HepG2 (cell line): Measurements from ENCODE around the gene UNKL. TPM values are rescaled to one million over a fixed set of nuclear protein-coding genes. Genes with fewer than 3 reads are reported as not detected.

Source experiments
- ARNTL ChIP-seq: sonication (generic); formaldehyde crosslinking; IDR thresholded peaks from 2 replicates; pipeline ENCODE4 v1.4.0; 2020; ENCODE audit warnings: mild to moderate bottlenecking, missing genetic modification reagents
- IRF2 ChIP-seq: IDR thresholded peaks from 2 replicates; pipeline ENCODE4 v1.6.1; 2018; ENCODE audit warnings: missing genetic modification reagents, missing compliant biosample characterization
- NONO ChIP-seq, 2 experiments: fragments of 450-650 bp in 1 of 2; sonication (generic) in 1 of 2; formaldehyde crosslinking in 1 of 2; IDR thresholded peaks in 1 of 2; conservative IDR thresholded peaks in 1 of 2; 2 replicates each; pipeline versions ENCODE4 v1.6.1 to v1.8.0; 2017 to 2022; ENCODE audit warnings: mild to moderate bottlenecking in 1 of 2, missing genetic modification reagents in 1 of 2, moderate library complexity in 1 of 2
- NR2C2 ChIP-seq: sonication (generic); formaldehyde crosslinking; IDR thresholded peaks from 2 replicates; pipeline ENCODE4 v1.4.0; 2020; ENCODE audit warnings: missing genetic modification reagents, mild to moderate bottlenecking, moderate library complexity, borderline replicate concordance
- POLR2G ChIP-seq: fragments of 200-400 bp; formaldehyde crosslinking; IDR thresholded peaks from 2 replicates; pipeline ENCODE4 v1.6.1; 2018; ENCODE audit warnings: mild to moderate bottlenecking, low read depth, low read length, moderate library complexity
- REPIN1 ChIP-seq: sonication (generic); formaldehyde crosslinking; IDR thresholded peaks from 2 replicates; pipeline ENCODE4 v1.8.0; 2022; ENCODE audit warnings: missing genetic modification reagents, low read depth, mild to moderate bottlenecking, borderline replicate concordance
- RORA ChIP-seq: sonication (generic); formaldehyde crosslinking; IDR thresholded peaks from 2 replicates; pipeline ENCODE4 v1.5.0; 2020; ENCODE audit warnings: mild to moderate bottlenecking, missing genetic modification reagents, moderate library complexity
- SNAI1 ChIP-seq: sonication (generic); formaldehyde crosslinking; IDR thresholded peaks from 2 replicates; pipeline ENCODE4 v1.5.0; 2020; ENCODE audit warnings: mild to moderate bottlenecking, missing genetic modification reagents, borderline replicate concordance
- ZC3H4 ChIP-seq: sonication (generic); formaldehyde crosslinking; IDR thresholded peaks from 2 replicates; pipeline ENCODE4 v1.4.0; 2020; ENCODE audit warnings: missing genetic modification reagents, borderline replicate concordance
- ZFP36 ChIP-seq: fragments of 150-350 bp; IDR thresholded peaks from 2 replicates; pipeline ENCODE4 v1.6.1; 2018; ENCODE audit warnings: borderline replicate concordance, low read length, low read depth; ENCODE audit not compliant: partially characterized antibody
- ZNF180 ChIP-seq: sonication (generic); formaldehyde crosslinking; IDR thresholded peaks from 2 replicates; pipeline ENCODE4 v1.4.0; 2020; ENCODE audit warnings: low read depth, missing genetic modification reagents, borderline replicate concordance
- ZNF225 ChIP-seq: sonication (generic); formaldehyde crosslinking; IDR thresholded peaks from 2 replicates; pipeline ENCODE4 v1.4.0; 2020; ENCODE audit warnings: mild to moderate bottlenecking, missing genetic modification reagents
- ZNF33A ChIP-seq: sonication (generic); formaldehyde crosslinking; IDR thresholded peaks from 2 replicates; pipeline ENCODE4 v1.5.1; 2020; ENCODE audit warnings: missing genetic modification reagents, mild to moderate bottlenecking, moderate library complexity, borderline replicate concordance
- ZNF33B ChIP-seq: sonication (generic); formaldehyde crosslinking; IDR thresholded peaks from 2 replicates; pipeline ENCODE4 v1.5.1; 2020; ENCODE audit warnings: mild to moderate bottlenecking, missing genetic modification reagents
- ZNF382 ChIP-seq: sonication (generic); formaldehyde crosslinking; IDR thresholded peaks from 2 replicates; pipeline ENCODE4 v1.5.0; 2020; ENCODE audit warnings: missing genetic modification reagents, mild to moderate bottlenecking, borderline replicate concordance
- ZNF724P ChIP-seq: sonication (generic); formaldehyde crosslinking; IDR thresholded peaks from 2 replicates; pipeline ENCODE4 v1.8.0; 2022; ENCODE audit warnings: missing genetic modification reagents, borderline replicate concordance
- ZNF75D ChIP-seq: sonication (generic); formaldehyde crosslinking; IDR thresholded peaks from 2 replicates; pipeline ENCODE4 v1.8.1; 2023; ENCODE audit warnings: missing genetic modification reagents, mild to moderate bottlenecking, borderline replicate concordance
- ZNF768 ChIP-seq: sonication (generic); formaldehyde crosslinking; IDR thresholded peaks from 2 replicates; pipeline ENCODE4 v1.4.0; 2020; ENCODE audit warnings: missing genetic modification reagents
- ZNF781 ChIP-seq: sonication (generic); formaldehyde crosslinking; IDR thresholded peaks from 2 replicates; pipeline ENCODE4 v1.5.1; 2020; ENCODE audit warnings: borderline replicate concordance, mild to moderate bottlenecking, missing genetic modification reagents; ENCODE audit errors: not compliant biosample characterization
- ZSCAN22 ChIP-seq: sonication (generic); formaldehyde crosslinking; IDR thresholded peaks from 2 replicates; pipeline ENCODE4 v1.4.0; 2020; ENCODE audit warnings: mild to moderate bottlenecking, missing genetic modification reagents
- ZSCAN29 ChIP-seq: sonication (generic); formaldehyde crosslinking; conservative IDR thresholded peaks from 2 replicates; pipeline ENCODE4 v1.4.0; 2020; ENCODE audit warnings: mild to moderate bottlenecking, missing genetic modification reagents
- polyA plus RNA-seq, 8 experiments: library from polyadenylated mRNA; depleted of rRNA in 3 of 8; stranded (reverse) in 7 of 8; unstranded in 1 of 8; fragments of >200 nt; fragmentation: Illumina TruSeq in 4 of 8; extraction: Trizol in 4 of 8; gene quantifications; 2 replicates each; pipeline versions ENCODE4 v1.2.1 to v1.2.3, GENCODE V29; 2011 to 2016; ENCODE audit warnings: low read depth in 4 of 8, missing spikeins in 1 of 8, mixed read lengths in 1 of 8; ENCODE audit not compliant: insufficient read depth in 1 of 8
- total RNA-seq, 5 experiments: library from RNA; depleted of rRNA; stranded (reverse); fragments of >200 nt; fragmentation: Illumina TruSeq; extraction: Trizol; gene quantifications; 2 replicates each; pipeline ENCODE4 v1.2.3, GENCODE V29; 2016; ENCODE audit warnings: low read depth in 1 of 5
- TF ChIP-seq, protein P1 (sequence below): sonication (generic); formaldehyde crosslinking; IDR thresholded peaks from 2 replicates; pipeline ENCODE4 v1.5.0; 2020; ENCODE audit warnings: mild to moderate bottlenecking, missing genetic modification reagents, moderate library complexity
- TF ChIP-seq, protein P2 (sequence below): sonication (generic); formaldehyde crosslinking; IDR thresholded peaks from 2 replicates; pipeline ENCODE4 v1.4.0; 2020; ENCODE audit warnings: missing genetic modification reagents, borderline replicate concordance

The UNKL gene
- total and polyA plus RNA-seq, 2 of the 13 experiments (the other 11 are each of a cell fraction or from before 2014, with no cell fraction given), result 10.4 to 17.6 TPM

GRCh38 chr16:1343428-1344242 is 70.9 kb downstream of the UNKL start (continued):
- no peak for TF ChIP-seq NONO (IDR thresholded peaks at IDR 0.05)
- no peak for TF ChIP-seq NONO (CRISPR knock-in tag; conservative IDR thresholded peaks at IDR 0.05)
- TF ChIP-seq NR2C2 (CRISPR knock-in tag), result peak; percentile 3; the same call in 1 of the 2 replicates
- no peak for TF ChIP-seq ARNTL (CRISPR knock-in tag)
- TF ChIP-seq ZNF225, result no peak
- no peak for TF ChIP-seq ZNF382 (CRISPR knock-in tag)
- no peak for TF ChIP-seq ZNF781 (CRISPR knock-in tag)
- TF ChIP-seq ZSCAN22, result no peak; the same call in 1 of the 2 replicates
- no peak for TF ChIP-seq REPIN1 (CRISPR knock-in tag)
- TF ChIP-seq ZNF180 (CRISPR knock-in tag), result no peak
- no peak for TF ChIP-seq ZNF33B
- TF ChIP-seq ZC3H4, result no peak
- peak; percentile 46; the same call in 1 of the 2 replicates for TF ChIP-seq POLR2G
- no peak for TF ChIP-seq SNAI1 (CRISPR knock-in tag)
- TF ChIP-seq RORA (CRISPR knock-in tag), result no peak
- TF ChIP-seq, protein P1, sequence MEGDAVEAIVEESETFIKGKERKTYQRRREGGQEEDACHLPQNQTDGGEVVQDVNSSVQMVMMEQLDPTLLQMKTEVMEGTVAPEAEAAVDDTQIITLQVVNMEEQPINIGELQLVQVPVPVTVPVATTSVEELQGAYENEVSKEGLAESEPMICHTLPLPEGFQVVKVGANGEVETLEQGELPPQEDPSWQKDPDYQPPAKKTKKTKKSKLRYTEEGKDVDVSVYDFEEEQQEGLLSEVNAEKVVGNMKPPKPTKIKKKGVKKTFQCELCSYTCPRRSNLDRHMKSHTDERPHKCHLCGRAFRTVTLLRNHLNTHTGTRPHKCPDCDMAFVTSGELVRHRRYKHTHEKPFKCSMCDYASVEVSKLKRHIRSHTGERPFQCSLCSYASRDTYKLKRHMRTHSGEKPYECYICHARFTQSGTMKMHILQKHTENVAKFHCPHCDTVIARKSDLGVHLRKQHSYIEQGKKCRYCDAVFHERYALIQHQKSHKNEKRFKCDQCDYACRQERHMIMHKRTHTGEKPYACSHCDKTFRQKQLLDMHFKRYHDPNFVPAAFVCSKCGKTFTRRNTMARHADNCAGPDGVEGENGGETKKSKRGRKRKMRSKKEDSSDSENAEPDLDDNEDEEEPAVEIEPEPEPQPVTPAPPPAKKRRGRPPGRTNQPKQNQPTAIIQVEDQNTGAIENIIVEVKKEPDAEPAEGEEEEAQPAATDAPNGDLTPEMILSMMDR (CRISPR knock-in tag), result 0 out of 2 replicates have a peak, but pooled peaks have one; percentile 3
- no peak for TF ChIP-seq ZNF33A (CRISPR knock-in tag)
- TF ChIP-seq ZSCAN29 (CRISPR knock-in tag), result no peak
- no peak for TF ChIP-seq ZFP36
- TF ChIP-seq IRF2 (CRISPR knock-in tag), result no peak
- no peak; the same call in 1 of the 2 replicates for TF ChIP-seq ZNF768 (CRISPR knock-in tag)
- no peak for TF ChIP-seq ZNF75D (CRISPR knock-in tag)
- TF ChIP-seq, protein P2, sequence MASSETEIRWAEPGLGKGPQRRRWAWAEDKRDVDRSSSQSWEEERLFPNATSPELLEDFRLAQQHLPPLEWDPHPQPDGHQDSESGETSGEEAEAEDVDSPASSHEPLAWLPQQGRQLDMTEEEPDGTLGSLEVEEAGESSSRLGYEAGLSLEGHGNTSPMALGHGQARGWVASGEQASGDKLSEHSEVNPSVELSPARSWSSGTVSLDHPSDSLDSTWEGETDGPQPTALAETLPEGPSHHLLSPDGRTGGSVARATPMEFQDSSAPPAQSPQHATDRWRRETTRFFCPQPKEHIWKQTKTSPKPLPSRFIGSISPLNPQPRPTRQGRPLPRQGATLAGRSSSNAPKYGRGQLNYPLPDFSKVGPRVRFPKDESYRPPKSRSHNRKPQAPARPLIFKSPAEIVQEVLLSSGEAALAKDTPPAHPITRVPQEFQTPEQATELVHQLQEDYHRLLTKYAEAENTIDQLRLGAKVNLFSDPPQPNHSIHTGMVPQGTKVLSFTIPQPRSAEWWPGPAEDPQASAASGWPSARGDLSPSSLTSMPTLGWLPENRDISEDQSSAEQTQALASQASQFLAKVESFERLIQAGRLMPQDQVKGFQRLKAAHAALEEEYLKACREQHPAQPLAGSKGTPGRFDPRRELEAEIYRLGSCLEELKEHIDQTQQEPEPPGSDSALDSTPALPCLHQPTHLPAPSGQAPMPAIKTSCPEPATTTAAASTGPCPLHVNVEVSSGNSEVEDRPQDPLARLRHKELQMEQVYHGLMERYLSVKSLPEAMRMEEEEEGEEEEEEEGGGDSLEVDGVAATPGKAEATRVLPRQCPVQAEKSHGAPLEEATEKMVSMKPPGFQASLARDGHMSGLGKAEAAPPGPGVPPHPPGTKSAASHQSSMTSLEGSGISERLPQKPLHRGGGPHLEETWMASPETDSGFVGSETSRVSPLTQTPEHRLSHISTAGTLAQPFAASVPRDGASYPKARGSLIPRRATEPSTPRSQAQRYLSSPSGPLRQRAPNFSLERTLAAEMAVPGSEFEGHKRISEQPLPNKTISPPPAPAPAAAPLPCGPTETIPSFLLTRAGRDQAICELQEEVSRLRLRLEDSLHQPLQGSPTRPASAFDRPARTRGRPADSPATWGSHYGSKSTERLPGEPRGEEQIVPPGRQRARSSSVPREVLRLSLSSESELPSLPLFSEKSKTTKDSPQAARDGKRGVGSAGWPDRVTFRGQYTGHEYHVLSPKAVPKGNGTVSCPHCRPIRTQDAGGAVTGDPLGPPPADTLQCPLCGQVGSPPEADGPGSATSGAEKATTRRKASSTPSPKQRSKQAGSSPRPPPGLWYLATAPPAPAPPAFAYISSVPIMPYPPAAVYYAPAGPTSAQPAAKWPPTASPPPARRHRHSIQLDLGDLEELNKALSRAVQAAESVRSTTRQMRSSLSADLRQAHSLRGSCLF (CRISPR knock-in tag), result no peak
- 0 out of 2 replicates have a peak, but pooled peaks have one; percentile 33 for TF ChIP-seq ZNF724P (CRISPR knock-in tag)
